GM10847 (cell line): ENCODE data around the gene SRRM4.

ENCODE experiments used
- POLR2A ChIP-seq: IDR thresholded peaks from 2 replicates; pipeline ENCODE4 v1.6.1; 2011; ENCODE audit not compliant: insufficient read length; ENCODE audit errors: extremely low read depth

Gene SRRM4, protein sequence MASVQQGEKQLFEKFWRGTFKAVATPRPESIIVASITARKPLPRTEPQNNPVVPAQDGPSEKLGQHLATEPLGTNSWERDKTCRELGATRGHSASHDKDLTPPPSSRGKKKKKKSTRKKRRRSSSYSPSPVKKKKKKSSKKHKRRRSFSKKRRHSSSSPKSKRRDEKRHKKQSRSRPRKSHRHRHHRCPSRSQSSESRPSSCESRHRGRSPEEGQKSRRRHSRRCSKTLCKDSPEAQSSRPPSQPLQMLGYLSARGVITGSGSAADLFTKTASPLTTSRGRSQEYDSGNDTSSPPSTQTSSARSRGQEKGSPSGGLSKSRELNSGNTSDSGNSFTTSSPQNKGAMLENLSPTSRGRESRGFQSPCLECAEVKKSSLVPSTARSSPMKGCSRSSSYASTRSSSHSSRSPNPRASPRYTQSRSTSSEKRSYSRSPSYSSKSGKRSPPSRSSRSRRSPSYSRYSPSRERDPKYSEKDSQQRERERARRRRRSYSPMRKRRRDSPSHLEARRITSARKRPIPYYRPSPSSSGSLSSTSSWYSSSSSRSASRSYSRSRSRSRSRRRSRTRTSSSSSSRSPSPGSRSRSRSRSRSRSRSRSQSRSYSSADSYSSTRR

DNA sequence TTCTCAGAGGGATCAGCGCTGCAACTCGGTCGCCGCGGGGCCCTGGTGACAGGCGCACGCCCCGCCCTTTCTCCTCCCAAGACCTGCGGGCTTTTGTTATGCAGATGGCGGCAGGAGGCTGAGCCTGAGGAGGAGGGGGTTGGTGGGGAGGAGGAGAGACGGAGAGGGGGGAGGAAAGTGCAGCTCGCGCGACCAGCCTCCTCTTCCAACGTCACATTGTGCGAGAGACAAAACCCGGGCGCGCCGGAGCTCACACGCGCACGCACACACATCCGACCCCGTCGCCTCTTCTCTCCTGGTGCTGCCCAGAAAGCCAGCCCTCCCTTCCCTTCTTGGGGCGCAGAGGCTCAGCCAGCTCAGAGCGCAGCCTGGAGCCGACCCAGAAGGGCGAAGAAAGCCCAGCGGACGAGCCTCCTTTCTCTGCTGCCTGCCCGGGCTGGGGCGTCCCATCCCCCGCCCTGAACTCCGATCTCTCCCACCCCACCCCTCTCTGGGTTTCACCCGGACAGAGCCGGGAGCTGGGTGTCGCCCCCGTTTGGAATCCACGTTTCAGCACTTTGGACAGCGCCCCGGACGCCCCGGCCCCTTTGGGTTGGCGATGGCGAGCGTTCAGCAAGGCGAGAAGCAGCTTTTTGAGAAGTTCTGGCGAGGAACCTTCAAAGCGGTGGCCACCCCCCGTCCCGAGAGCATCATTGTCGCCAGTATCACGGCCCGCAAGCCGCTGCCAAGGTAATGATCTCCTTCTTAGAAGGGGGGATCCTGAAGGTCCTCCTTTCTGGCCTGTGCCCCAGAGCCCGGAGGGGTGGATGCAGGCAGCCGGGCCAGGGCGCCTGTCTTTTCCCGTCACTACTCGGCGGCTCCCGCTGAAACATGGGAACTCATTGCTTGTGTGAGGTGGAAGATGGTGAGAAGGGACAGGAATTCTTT is at the start of gene SRRM4:
Gene SRRM4, plus strand, starts transcription at position 257 of the 927 bp plus-strand sequence. Its CDS starts 342 bp downstream, at position 599.
- TF ChIP-seq POLR2A = no peak

- TF ChIP-seq POLR2A = no peak
Observed at GRCh38 chr12:118946256-118946655, 35.1 kb upstream of the SRRM4 start.

- TF ChIP-seq POLR2A = no peak
Observed at GRCh38 chr12:118958520-118958919, 22.8 kb upstream of the SRRM4 start.

DNA sequence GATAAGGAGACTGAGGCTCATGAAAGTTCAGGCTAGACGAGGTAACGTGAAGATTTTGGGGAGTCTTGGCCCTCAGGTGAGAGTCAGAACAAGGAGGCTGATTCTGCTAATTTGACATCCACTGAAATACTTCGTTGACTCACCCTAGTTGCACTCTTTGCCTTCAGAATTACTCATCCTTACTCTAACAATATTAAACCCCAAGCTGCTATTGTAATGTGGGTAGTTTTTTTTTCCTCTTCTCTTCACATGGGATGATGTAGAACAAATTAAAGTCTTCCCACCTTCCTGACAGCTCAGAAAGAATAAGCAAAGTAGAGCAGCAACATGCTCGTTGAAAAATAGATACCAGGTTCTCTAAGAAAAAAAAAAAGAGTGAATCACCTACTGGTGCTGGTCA is 22.0 kb upstream of the SRRM4 start:
- TF ChIP-seq POLR2A = no peak

DNA sequence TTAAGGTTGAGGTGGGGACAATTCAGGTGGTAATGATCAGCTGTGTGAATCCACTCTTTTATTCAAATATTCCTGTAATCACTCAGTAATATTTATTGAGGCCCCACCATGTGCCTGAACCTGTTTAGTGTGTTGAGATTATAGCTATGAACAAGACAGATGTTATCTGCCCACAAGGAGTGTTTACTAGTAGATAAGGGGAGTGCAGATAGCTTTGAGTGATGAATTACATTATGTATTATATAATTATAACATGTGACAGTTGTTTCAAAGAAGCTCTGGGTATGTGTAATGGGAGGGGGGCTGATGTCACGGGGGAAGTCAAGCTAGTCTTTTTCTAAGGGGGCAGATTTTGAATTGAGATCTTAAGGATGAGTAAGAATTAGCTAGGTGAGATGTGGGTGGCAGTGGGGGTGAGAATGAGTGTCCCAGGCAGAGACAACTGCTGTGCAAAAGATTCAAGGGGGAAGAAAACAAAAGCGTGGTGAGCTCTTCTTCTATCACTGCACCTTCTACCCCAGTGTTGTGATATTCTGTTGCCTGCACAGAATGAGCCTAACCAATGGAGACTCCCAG is 21.3 kb upstream of the SRRM4 start:
- no peak for TF ChIP-seq POLR2A

GRCh38 chr12:118960865-118961264 is 20.5 kb upstream of the SRRM4 start:
- no peak for TF ChIP-seq POLR2A

- no peak for TF ChIP-seq POLR2A
Observed at GRCh38 chr12:118964988-118965387, 16.4 kb upstream of the SRRM4 start.

DNA sequence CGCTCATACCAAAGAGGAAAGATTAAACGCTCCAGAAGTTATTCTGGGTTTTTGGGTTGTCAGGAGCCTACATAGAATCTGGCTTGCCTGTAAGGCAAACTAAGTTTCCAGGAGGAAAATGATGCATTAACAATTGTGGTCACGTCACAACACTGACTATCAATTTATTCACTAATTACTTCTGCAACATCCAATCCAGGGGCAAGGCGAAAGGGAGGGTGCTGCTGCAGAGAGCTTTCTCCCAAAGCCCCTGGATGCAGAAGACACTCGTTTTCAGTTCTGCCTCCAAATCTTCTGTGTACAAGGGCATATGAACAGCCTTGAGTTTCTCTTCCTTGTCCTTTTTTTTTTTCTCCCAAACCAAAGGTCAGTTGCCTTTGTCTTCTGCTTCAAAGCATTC is 10.5 kb upstream of the SRRM4 start:
- no peak for TF ChIP-seq POLR2A

DNA sequence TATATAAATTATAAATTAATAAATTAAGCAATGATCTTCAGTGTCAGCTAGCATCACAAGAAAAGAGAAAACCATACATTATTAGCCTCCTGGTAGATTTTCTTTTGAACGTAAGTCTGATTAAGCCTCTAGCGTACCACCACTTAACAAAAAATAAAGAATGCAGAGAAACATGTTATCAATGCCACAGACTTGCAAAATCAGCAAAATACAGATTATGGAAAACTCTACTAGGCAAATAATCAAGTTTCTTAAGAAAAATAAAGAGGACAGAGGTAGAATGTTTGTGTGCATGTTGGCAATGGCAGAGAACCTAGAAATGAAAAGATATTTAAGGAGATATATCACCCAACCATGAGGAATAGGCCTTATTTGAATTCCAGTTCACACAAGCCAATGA is 8.4 kb upstream of the SRRM4 start:
- no peak for TF ChIP-seq POLR2A

DNA sequence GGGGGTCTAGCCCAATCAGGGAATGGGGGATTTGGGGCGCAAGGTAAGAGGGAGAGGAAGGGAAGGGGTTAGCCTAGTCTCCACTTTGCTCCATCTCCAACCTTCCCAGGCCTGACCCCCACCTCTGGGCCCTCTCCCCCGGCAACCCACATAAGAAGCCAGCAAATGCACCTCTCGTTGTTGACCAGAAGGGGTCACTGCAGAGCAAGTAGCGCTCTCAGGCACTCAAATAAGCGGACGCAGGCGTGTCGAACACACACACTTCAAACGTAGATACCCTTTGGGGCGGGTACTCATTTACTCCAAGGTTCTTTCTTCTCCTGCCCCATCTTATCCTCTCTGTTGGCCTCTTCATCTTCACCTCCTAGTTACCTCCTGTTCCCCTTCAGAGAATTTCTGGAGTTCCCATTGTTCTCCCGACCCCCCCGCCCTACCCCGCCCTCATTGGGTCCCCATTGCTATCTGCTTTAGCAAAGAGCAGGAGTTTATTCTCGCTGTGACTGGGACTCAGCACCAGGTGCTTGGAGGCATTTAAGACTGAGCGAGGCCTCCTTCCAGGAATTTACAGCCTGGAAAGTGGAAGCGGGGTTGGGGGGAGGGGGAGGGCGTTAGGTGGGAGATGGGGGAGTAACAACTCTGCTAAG is 1.5 kb upstream of the SRRM4 start:
- TF ChIP-seq POLR2A = no peak

DNA sequence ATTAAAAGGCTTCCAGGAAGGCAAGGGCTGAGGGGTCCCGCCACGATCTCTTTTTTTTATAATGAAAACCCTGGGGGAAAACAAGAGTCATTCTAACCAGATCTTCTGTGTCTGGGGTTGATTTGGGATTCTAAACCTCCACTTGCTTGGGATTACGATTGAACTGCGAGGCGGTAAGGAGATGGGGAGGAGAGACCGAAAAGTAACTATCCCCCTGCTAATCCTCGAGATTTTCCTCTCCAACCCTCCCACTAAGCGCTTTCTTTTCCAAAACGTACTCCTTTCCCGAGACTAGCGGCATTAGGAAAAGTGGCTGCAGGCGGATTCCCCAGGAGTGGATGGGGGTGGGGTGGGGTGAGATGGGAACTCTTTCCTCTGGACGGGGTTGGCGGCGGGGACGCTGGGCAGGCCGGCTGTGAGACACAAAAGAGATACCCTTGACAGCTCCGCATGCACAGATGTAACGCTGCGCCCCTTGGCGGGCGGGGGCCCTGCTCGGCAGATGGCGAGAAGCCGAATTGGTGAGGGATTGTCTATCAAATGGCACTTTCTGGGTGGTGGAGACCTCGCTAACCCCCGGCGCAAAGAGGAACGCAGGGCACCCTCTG is 830 bp upstream of the SRRM4 start:
- no peak for TF ChIP-seq POLR2A

DNA sequence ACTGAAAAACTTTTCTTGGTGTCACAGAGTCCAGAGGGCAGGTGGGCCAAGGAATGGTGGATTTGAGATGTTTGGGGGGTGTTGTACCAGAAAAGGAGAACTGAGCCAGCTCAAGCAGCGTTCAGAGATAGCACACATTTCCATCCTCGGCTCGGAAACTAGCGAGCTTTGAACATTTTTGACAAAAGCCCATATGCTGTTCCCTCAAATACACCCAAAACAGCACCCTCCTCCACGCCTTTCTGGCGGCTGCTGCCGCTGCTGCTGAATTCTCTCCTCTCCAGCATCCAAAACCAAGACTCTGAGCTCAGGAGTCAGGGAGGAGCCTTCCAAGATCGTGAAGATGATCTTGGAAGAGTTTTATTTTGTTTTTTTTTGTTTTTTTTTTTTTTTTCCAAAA is 961 bp downstream of the SRRM4 start:
- TF ChIP-seq POLR2A = no peak

DNA sequence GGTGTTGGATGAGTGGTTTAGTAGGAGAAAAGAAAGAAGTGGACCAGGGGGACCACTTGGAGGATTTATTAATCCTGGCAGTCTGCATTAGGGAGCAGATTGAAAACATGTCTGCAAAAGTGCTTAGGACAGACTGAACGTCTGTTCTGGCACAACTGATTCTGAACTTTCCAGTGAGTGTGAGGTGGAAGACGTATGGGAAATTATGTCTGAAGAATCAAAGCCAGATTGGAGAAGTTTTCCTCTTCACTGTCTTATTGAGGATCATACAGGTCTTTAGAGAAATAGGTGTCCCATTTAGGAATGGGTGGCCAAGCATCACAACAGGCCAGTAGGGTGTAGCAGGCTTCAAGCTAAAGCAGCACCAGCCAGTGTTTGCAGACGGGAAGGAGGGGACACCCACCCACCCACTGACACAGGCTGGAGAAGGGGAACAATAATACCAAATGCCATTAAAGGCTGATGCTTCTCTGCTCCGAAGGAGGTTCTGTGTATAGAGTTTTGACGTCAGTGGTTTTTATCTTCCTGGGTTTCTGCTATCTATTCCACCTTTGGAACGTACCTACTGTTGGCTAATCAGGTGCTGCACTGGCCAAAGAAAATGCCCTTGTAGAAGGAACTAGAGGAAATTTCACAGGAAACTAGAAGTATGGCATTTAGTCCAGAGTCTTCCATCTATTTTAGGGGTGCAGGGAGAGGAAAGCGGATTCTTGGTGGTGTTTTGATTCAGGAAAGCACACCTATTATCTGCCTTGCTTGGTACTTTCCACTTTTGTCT is 1.8 kb downstream of the SRRM4 start:
- no peak for TF ChIP-seq POLR2A
